ENCODE measurements around the gene STX19. TPM values are rescaled to one million over a fixed set of nuclear protein-coding genes. Genes with fewer than 3 reads are reported as not detected.

The STX19 gene
- total and polyA plus RNA-seq, 2 donors (not counting 3 experiments of a cell fraction or from before 2014, with no cell fraction given), result not detected

GRCh38 chr3:94066506-94067500 lies 38.4 kb upstream of the STX19 start:
- no peak overlapping the region for H3K4me3 ChIP-seq (replicated peaks in 1 of 3; ENCODE audit: insufficient read depth in 1 of 3, low read depth in 1 of 3, low read length in 3 of 3)
- H3K4me2 ChIP-seq (ENCODE audit: insufficient read depth, low read length), result peak overlapping the region; percentile 28
- TF ChIP-seq CTCF (IDR thresholded peaks at IDR 0.05; ENCODE audit: extremely low read depth in 1 of 2, insufficient read depth in 1 of 2, low read depth in 1 of 2, low read length in 2 of 2) (no peak), POLR2AphosphoS5 (IDR thresholded peaks at IDR 0.05; ENCODE audit: insufficient read depth, low read depth, low read length) (no peak), FOS (IDR thresholded peaks at IDR 0.05; ENCODE audit: borderline replicate concordance, insufficient read depth, low read length) (no peak), EZH2 (IDR thresholded peaks at IDR 0.05; ENCODE audit: borderline replicate concordance, low read depth, low read length, severe bottlenecking) (no peak), MYC (IDR thresholded peaks at IDR 0.05; ENCODE audit: low read depth, low read length) (no peak), JUN (IDR thresholded peaks at IDR 0.05; ENCODE audit: borderline replicate concordance, insufficient read depth, insufficient read length, low read depth) (no peak), POLR2A (IDR thresholded peaks at IDR 0.05; ENCODE audit: low read depth, low read length) (no peak), GATA2 (IDR thresholded peaks at IDR 0.05; ENCODE audit: insufficient read depth, insufficient read length, low read depth, low read length) (no peak)
- TF ChIP-seq, protein P1, sequence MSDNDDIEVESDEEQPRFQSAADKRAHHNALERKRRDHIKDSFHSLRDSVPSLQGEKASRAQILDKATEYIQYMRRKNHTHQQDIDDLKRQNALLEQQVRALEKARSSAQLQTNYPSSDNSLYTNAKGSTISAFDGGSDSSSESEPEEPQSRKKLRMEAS (IDR thresholded peaks at IDR 0.05; ENCODE audit: insufficient read depth, insufficient read length), result no peak
- no TSS peak for BruUV-seq (replicated peaks)
- peak overlapping the region; percentile 35 for H3K27ac ChIP-seq (ENCODE audit: insufficient read depth, low read depth, low read length)
- H3K79me2 ChIP-seq (ENCODE audit: control insufficient read depth, insufficient read depth, low read length), result peaks cover 10% of the 10 kb centered on the region
- peaks cover 15% of the 10 kb centered on the region for H3K4me1 ChIP-seq (ENCODE audit: control insufficient read depth, extremely low read depth, insufficient read depth, low read length)
- H3K27me3 ChIP-seq (ENCODE audit: control insufficient read depth in 2 of 2, insufficient read depth in 2 of 2, low read length in 2 of 2), result no peaks in the 10 kb centered on the region
- intact Hi-C loops (cut with micrococcal nuclease) (loop anchor here (10.0 kb wide), 1 partner anchor 162 kb away; no protein-coding TSS in a partner anchor), dilution Hi-C loops (cut with MboI; ENCODE audit: extremely low pct_ligation_motif_present, low sequenced_read_pairs) (no loop called here)
- peaks cover 2 to 4% of the 10 kb centered on the region in 2 experiments for H3K36me3 ChIP-seq (ENCODE audit: control insufficient read depth in 2 of 2, extremely low read depth in 1 of 2, insufficient read depth in 2 of 2, low read length in 2 of 2)
- H3K9me1 ChIP-seq (replicated peaks; ENCODE audit: control insufficient read depth, extremely low read depth, insufficient read depth, low read length), result no peaks in the 10 kb centered on the region
- H2AFZ ChIP-seq (ENCODE audit: low read depth, low read length), result no peak overlapping the region
- no peak for FAIRE-seq
- no peaks in the 10 kb centered on the region for H3K9me3 ChIP-seq (replicated peaks; ENCODE audit: control insufficient read depth, insufficient read depth, low read length)
- no peaks in the 10 kb centered on the region for H4K20me1 ChIP-seq (replicated peaks; ENCODE audit: control insufficient read depth, extremely low read depth, insufficient read depth, low read length)
- ChIA-PET CTCF (interaction anchor here (0.8 to 1.2 kb wide), 2 partner anchors 62 to 69 kb away, joined by 3 to 6 read pairs; no protein-coding TSS in a partner anchor), POLR2A (no interaction called here)
- H3K9ac ChIP-seq (replicated peaks; ENCODE audit: extremely low read depth, insufficient read depth, low read length), result no peak overlapping the region
- DNase-seq (ENCODE audit: low read depth, low spot score), result peak; percentile 29
